Erythroblast (primary cell): ENCODE data around the gene JSRP1.

Source experiments
- GATA1 ChIP-seq: IDR thresholded peaks from 2 replicates; pipeline ENCODE4 v1.6.1; 2011; ENCODE audit warnings: low read depth, mild to moderate bottlenecking, control low read depth, low read length, moderate library complexity
- POLR2A ChIP-seq: IDR thresholded peaks from 2 replicates; pipeline ENCODE4 v1.6.1; 2011; ENCODE audit warnings: mild to moderate bottlenecking, low read length

GRCh38 chr19:2246014-2246620 is 10.1 kb downstream of the JSRP1 start:
- TF ChIP-seq POLR2A = no peak
- TF ChIP-seq GATA1 = no peak
